HG03039 (cell line): ENCODE results near the gene MPIG6B.
A peak's percentile ranks its signal among the peaks of the same experiment; 100 is the strongest.

ENCODE experiments used
- ATAC-seq: cut with Tn5 transposase; IDR thresholded peaks from one replicate; pipeline ENCODE4 v1.9.1; 2021; ENCODE audit warnings: mild to moderate bottlenecking, moderate library complexity; ENCODE audit not compliant: unreplicated experiment

The MPIG6B gene

GRCh38 chr6:31720196-31720770, 2.9 kb upstream of the MPIG6B start:
- no peak for ATAC-seq

GRCh38 chr6:31721351-31722020, 1.7 kb upstream of the MPIG6B start, which contains the start of gene LY6G6C:
TSS of gene LY6G6C (minus strand) at chr6:31721746. CDS start at chr6:31721679, 67 bp downstream.
- ATAC-seq, result no peak

- ATAC-seq, result no peak
Observed at GRCh38 chr6:31722173-31722572, 1.0 kb upstream of the MPIG6B start.

- no peak for ATAC-seq
Observed at GRCh38 chr6:31723980-31724691, 963 bp downstream of the MPIG6B start.

- ATAC-seq, result no peak
Observed at GRCh38 chr6:31725502-31726350, 2.6 kb downstream of the MPIG6B start.

GRCh38 chr6:31727034-31727716, 4.0 kb downstream of the MPIG6B start:
- no peak for ATAC-seq

- no peak for ATAC-seq
Observed at GRCh38 chr6:31727717-31728671, 4.8 kb downstream of the MPIG6B start.

- no peak for ATAC-seq
Observed at GRCh38 chr6:31728767-31729514, 5.8 kb downstream of the MPIG6B start, which contains the start of gene DDAH2. TSS of gene DDAH2 (minus strand) at chr6:31729299. CDS start at chr6:31729161, 138 bp downstream.

- peak; percentile 52 for ATAC-seq
Observed at GRCh38 chr6:31729515-31729978, 6.4 kb downstream of the MPIG6B start.

GRCh38 chr6:31729979-31730630, 6.9 kb downstream of the MPIG6B start:
- ATAC-seq, result peak; percentile 27

- no peak for ATAC-seq
Observed at GRCh38 chr6:31730631-31731086, 7.5 kb downstream of the MPIG6B start.

GRCh38 chr6:31732029-31732428, 8.9 kb downstream of the MPIG6B start:
- no peak for ATAC-seq

GRCh38 chr6:31733734-31734133, 10.6 kb downstream of the MPIG6B start:
- ATAC-seq, result no peak

- no peak for ATAC-seq
Observed at GRCh38 chr6:31734247-31734820, 11.2 kb downstream of the MPIG6B start.

- no peak for ATAC-seq
Observed at GRCh38 chr6:31734821-31735406, 11.7 kb downstream of the MPIG6B start.

GRCh38 chr6:31736021-31736767, 13.0 kb downstream of the MPIG6B start, which contains the start of gene CLIC1:
TSS of gene CLIC1 (minus strand) at chr6:31736530. CDS start at chr6:31736300, 230 bp downstream.
- ATAC-seq, result no peak
